Lower leg skin (tissue), 4 donors: ENCODE results near the gene RLN3. TPM values are rescaled to one million over a fixed set of nuclear protein-coding genes. Genes with fewer than 3 reads are reported as not detected.
A peak's percentile ranks its signal among the peaks of the same experiment; 100 is the strongest.

ENCODE experiments used
- DNase-seq, 2 donors: peaks; one replicate each; pipeline ENCODE4 v3.0.0-alpha.2; 2019; ENCODE audit warnings: low spot score in 2 of 2
- H3K4me3 ChIP-seq: fragments of 200-600 bp; sonication (generic); 2 replicates; pipeline ENCODE4 v1.5.1; 2017; ENCODE audit warnings: mild to moderate bottlenecking, low read depth; ENCODE audit not compliant: poor library complexity, severe bottlenecking
- POLR2A ChIP-seq, 2 donors: fragments of 450-650 bp; IDR thresholded peaks; one replicate each; pipeline ENCODE4 v1.6.1; 2016 to 2017; ENCODE audit warnings: antibody characterized with exemption in 2 of 2, mild to moderate bottlenecking in 1 of 2, moderate library complexity in 1 of 2
- WGBS, 2 donors: methylation state at CpG; one replicate each; pipeline ENCODE4 v1.1.5; 2018; 5-methylcytosine and 5-hydroxymethylcytosine counted together
- intact Hi-C: fragments of 100-400 bp; cut with DNase I; formaldehyde crosslinking; loops from one replicate; pipeline ENCODE4 v1.15.0; 2023; ENCODE audit warnings: low total_unique reads
- total RNA-seq, 4 donors: library from RNA; depleted of rRNA; stranded (reverse); fragments of >200 nt; gene quantifications; one replicate each; pipeline ENCODE4 v1.1.0, GENCODE V29; 2016
- TF ChIP-seq, protein P1 (sequence below), 3 donors: fragments of 450-650 bp; IDR thresholded peaks; one replicate each; pipeline ENCODE4 v1.5.1; 2016; ENCODE audit warnings: antibody characterized with exemption in 3 of 3, mild to moderate bottlenecking in 3 of 3, moderate library complexity in 2 of 3

RLN3 gene
- total RNA-seq, 4 donors from 2014 or later = not detected

DNA sequence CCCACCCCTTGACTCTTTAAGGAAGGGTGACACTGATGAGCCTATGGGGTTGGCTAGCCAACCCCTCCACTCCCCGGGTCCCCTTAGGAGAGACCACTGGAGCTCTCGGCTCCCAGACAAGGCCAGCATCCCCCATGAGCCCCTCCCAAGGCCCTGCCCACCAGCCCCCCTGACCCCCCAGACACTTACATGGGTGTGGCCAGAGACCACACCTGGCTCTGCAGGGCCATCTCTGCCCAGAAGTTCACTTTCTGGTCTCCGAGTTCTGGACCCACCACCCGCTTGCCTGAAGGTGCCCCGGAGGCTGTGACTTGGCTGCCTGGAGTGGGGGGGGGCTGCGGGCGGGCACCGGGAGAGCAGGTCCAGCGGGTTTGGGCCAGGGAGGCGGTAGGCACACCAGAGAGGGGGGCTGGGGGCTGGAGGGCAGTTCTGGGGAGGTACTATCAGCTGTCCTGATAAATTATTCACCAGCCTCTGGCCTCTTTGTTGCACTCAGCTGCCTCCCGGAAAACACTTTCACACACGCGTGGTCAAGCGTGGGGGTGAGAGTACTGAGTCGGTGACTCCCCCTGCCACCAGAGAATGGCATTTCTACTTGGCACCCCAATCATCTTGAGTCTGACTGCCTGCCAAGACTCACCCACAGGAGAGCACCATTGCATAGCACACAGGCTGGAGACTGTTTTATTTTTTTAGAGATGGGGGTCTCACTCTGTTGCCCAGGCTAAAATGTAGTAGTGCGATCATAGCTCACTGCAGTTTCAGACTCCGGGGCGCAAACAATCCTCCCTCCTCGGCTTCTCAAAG is 34.0 kb downstream of the RLN3 start, which contains the start of gene PALM3:
Gene PALM3, minus strand, starts transcription at position 326 of the 807 bp plus-strand sequence. Its CDS starts 96 bp downstream, at position 230.
- intact Hi-C loops = no loop called here
- TF ChIP-seq, protein P1, sequence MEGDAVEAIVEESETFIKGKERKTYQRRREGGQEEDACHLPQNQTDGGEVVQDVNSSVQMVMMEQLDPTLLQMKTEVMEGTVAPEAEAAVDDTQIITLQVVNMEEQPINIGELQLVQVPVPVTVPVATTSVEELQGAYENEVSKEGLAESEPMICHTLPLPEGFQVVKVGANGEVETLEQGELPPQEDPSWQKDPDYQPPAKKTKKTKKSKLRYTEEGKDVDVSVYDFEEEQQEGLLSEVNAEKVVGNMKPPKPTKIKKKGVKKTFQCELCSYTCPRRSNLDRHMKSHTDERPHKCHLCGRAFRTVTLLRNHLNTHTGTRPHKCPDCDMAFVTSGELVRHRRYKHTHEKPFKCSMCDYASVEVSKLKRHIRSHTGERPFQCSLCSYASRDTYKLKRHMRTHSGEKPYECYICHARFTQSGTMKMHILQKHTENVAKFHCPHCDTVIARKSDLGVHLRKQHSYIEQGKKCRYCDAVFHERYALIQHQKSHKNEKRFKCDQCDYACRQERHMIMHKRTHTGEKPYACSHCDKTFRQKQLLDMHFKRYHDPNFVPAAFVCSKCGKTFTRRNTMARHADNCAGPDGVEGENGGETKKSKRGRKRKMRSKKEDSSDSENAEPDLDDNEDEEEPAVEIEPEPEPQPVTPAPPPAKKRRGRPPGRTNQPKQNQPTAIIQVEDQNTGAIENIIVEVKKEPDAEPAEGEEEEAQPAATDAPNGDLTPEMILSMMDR (IDR thresholded peaks at IDR 0.05) = no peak
- TF ChIP-seq POLR2A (IDR thresholded peaks at IDR 0.05) = no peak
- 39 to 55% methylated on average over 19 of the region's 19 CpGs for WGBS, 2 donors
- DNase-seq = peak in 1 of 2 donors; percentile 80
- H3K4me3 ChIP-seq = no peak within 1 kb of the TSS

- DNase-seq = no peak
- no peak overlapping the region for H3K4me3 ChIP-seq
- WGBS, 2 donors = 61 to 69% methylated on average over 5 of the region's 5 CpGs
- intact Hi-C loops = no loop called here
- TF ChIP-seq, protein P1 (IDR thresholded peaks at IDR 0.05) = no peak
- no peak for TF ChIP-seq POLR2A (IDR thresholded peaks at IDR 0.05)
These were observed 34.6 kb downstream of the RLN3 start for GRCh38 chr19:14062558-14062855.

DNA sequence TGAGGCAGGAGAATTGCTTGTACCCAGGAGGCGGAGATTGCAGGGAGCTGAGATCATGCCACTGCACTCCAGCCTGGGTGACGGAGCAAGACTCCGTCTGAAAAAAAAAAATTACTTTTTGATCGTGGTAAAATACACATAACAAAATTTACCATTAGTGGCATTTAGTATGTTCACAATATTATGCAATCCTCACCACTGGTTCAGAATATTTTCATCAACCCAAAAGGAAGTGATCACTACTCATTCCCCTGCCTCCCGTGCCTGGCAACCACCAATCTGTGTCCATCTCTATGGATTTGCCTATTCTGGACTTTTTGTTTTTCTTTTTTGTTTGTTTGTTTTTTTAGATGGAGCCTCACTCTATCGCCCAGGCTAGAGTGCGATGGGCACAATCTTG is 35.2 kb downstream of the RLN3 start:
- intact Hi-C loops = no loop called here

DNA sequence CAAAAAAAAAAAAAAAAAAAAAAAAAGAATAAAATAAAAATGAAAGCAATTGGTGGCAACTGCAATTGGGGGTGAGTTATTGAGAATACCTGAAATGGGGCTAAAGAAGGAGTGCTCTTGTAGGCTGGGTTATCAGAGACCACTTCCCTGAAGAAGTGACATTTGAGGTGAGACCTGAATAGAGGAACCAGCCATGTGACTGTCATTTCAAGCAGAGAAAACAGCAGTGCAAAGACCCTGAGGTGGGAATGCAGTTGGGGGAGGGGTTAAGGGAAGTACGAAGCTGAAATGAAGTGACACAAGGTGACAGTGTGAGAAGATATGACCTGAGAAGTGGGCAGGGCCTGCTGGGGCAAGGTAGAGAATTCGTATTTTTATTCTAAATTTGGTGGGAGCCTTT is 38.2 kb downstream of the RLN3 start:
- no peak overlapping the region for H3K4me3 ChIP-seq
- intact Hi-C loops = no loop called here
- no peak for TF ChIP-seq POLR2A (IDR thresholded peaks at IDR 0.05)
- TF ChIP-seq, protein P1 (IDR thresholded peaks at IDR 0.05) = no peak
- whole genome bisulfite sequencing, 2 donors = 69 to 72% methylated on average over 2 of the region's 2 CpGs
- DNase-seq = no peak

More for the DNA sequence above, 35.2 kb downstream of the RLN3 start:
- WGBS, 2 donors = 70 to 71% methylated on average over 7 of the region's 7 CpGs
- no peak overlapping the region for H3K4me3 ChIP-seq
- TF ChIP-seq POLR2A (IDR thresholded peaks at IDR 0.05) = no peak
- TF ChIP-seq, protein P1 (IDR thresholded peaks at IDR 0.05) = no peak
- DNase-seq = no peak

DNA sequence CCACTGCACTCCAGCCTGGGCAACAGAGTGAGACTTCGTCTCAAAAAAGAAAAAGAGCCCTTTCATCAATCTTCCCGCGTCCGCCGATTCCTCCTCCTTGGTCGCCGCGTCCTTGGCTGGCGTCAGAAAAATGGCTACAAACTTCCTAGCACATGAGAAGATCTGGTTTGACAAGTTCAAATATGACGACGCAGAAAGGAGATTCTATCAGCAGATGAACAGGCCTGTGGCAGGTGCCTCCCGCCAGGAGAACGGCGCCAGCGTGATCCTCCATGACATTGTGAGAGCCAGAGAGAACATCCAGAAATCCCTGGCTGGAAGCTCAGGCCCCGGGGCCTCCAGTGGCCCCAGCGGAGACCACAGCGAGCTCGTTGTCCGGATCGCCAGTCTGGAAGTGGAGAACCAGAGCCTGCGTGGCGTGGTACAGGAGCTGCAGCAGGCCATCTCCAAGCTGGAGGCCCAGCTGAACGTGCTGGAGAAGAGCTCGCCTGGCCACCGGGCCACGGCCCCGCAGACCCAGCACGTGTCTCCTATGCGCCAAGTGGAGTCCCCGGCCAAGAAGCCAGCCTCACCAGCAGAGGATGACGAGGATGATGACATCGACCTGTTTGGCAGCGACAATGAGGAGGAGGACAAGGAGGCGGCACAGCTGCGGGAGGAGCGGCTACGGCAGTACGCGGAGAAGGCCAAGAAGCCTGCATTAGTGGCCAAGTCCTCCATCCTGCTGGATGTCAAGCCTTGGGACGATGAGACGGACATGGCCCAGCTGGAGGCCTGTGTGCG is 42.5 kb downstream of the RLN3 start:
- WGBS, 2 donors = 72 to 78% methylated on average over 40 to 43 of the region's 43 CpGs
- DNase-seq = peak in 1 of 2 donors; percentile 76
- intact Hi-C loops = no loop called here
- H3K4me3 ChIP-seq = no peak overlapping the region
- TF ChIP-seq, protein P1 (IDR thresholded peaks at IDR 0.05) = no peak
- TF ChIP-seq POLR2A (IDR thresholded peaks at IDR 0.05) = no peak
